ENCODE measurements around the gene C16orf96.

GRCh38 chr16:4586291-4586690 is 30.2 kb downstream of the C16orf96 start:
- TF ChIP-seq POLR2A (IDR thresholded peaks at IDR 0.05; ENCODE audit: low read depth, low read length) (no peak), POLR2AphosphoS5 (IDR thresholded peaks at IDR 0.05; ENCODE audit: low read depth, low read length) (no peak), POU2F2 (IDR thresholded peaks at IDR 0.05; ENCODE audit: low read depth, low read length) (no peak), SPI1 (IDR thresholded peaks at IDR 0.05; ENCODE audit: low read depth, low read length) (no peak), TAF1 (IDR thresholded peaks at IDR 0.05; ENCODE audit: low read depth, low read length) (no peak)

All from GM12891 (cell line).